Measurements from ENCODE around the gene ADO.

The ADO gene

GRCh38 chr10:62853710-62854109 is 49.2 kb downstream of the ADO start:
- no peak for TF ChIP-seq CTCF (IDR thresholded peaks at IDR 0.05; ENCODE audit: low read depth, low read length)
- H3K4me3 ChIP-seq (ENCODE audit: low read depth, low read length), result no peak overlapping the region

- no peak overlapping the region for H3K4me3 ChIP-seq (ENCODE audit: low read depth, low read length)
- no peak for TF ChIP-seq CTCF (IDR thresholded peaks at IDR 0.05; ENCODE audit: low read depth, low read length)
Measured at GRCh38 chr10:62856021-62856420, 51.5 kb downstream of the ADO start.

Measured in WI38 (cell line).